ENCODE results near the gene JCHAIN. TPM values are rescaled to one million over a fixed set of nuclear protein-coding genes. Genes with fewer than 3 reads are reported as not detected.

JCHAIN gene
- total RNA-seq, 6 experiments from 2014 or later = 3.9 to 39.7 (median 9.3) TPM

- ATAC-seq (no peak), DNase-seq (no peak)
- Histone ChIP-seq H3K27ac (no peak overlapping the region), H3K9me3 (no peaks in the 10 kb centered on the region), H3K36me3 (no peaks in the 10 kb centered on the region), H3K27me3 (no peaks in the 10 kb centered on the region), H3K4me1 (no peaks in the 10 kb centered on the region), H3K4me3 (no peak overlapping the region)
- intact Hi-C loops (cut with DNase I) = no loop called here
- WGBS (ENCODE audit: insufficient coverage, low coverage, low lambda C conversion rate, missing lambda C conversion rate) = 67% methylated on average over 1 of the region's 1 CpG
- TF ChIP-seq POLR2A (IDR thresholded peaks at IDR 0.05) = no peak
- no peak for TF ChIP-seq CTCF (IDR thresholded peaks at IDR 0.05)
Measured at GRCh38 chr4:70627620-70628019, 38.7 kb downstream of the JCHAIN start.

DNA sequence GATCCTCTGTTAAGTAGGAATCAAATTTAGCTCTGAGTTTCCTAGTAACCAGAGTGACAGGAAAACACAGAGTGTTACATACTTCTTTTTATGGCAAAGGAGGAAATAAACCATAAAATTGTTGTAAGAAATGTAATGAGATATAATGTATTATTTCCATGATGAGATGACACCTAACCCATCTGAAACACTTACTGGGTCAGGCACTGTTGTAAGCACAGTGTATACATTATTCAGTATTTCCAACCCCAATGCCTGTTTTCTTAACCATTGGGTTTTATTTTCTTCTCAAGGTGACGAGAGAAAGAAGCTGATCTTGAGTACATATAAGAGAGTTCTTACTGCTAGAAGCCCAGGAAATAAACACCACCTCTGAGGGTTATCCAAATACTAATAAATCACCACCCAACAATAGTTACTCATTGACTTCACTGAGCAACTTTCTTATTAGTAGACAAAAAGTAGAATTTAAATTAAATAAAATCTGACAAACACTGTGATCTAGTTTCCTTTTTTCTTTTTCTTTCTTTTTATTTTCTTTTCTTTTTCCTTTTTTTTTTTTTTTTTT lies 42.0 kb downstream of the JCHAIN start:
- no peak overlapping the region for H3K4me3 ChIP-seq
- H3K27me3 ChIP-seq = no peaks in the 10 kb centered on the region
- WGBS (ENCODE audit: insufficient coverage, low coverage, low lambda C conversion rate, missing lambda C conversion rate) = 38% methylated on average over 1 of the region's 1 CpG
- H3K9me3 ChIP-seq = no peaks in the 10 kb centered on the region
- no peak overlapping the region for H3K27ac ChIP-seq
- no peaks in the 10 kb centered on the region for H3K36me3 ChIP-seq
- TF ChIP-seq CTCF (IDR thresholded peaks at IDR 0.05) = no peak
- TF ChIP-seq POLR2A (IDR thresholded peaks at IDR 0.05) = no peak
- ATAC-seq = no peak
- no peaks in the 10 kb centered on the region for H3K4me1 ChIP-seq
- no peak for DNase-seq
- intact Hi-C loops (cut with DNase I) = no loop called here

- intact Hi-C loops (cut with DNase I) = no loop called here
- H3K9me3 ChIP-seq = no peaks in the 10 kb centered on the region
- H3K36me3 ChIP-seq = no peaks in the 10 kb centered on the region
- 100% methylated on average over 3 of the region's 3 CpGs for WGBS (ENCODE audit: insufficient coverage, low coverage, low lambda C conversion rate, missing lambda C conversion rate)
- TF ChIP-seq POLR2A (IDR thresholded peaks at IDR 0.05) = no peak
- no peak for TF ChIP-seq CTCF (IDR thresholded peaks at IDR 0.05)
- no peak overlapping the region for H3K4me3 ChIP-seq
- ATAC-seq = no peak
- no peak for DNase-seq
- H3K27me3 ChIP-seq = no peaks in the 10 kb centered on the region
- no peaks in the 10 kb centered on the region for H3K4me1 ChIP-seq
- no peak overlapping the region for H3K27ac ChIP-seq
Measured at GRCh38 chr4:70623323-70623722, 43.0 kb downstream of the JCHAIN start.

DNA sequence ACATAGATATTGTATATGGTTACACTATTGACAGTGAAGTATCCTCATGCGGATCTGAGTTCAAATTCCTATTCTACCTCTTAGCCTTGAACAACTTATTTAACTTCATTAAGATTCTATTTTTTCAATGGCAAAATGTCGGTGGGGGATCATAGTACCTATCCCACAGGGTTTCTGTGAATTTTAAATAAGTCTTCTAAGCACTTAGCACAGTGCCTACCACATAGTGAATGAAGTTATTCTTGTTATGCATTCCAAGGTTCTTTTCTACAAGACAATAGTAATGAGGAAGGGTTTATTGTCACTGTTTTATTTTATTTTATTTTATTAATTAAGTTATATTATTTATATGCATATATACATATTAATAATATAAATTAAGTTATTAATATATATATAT lies 46.5 kb downstream of the JCHAIN start:
- H3K4me1 ChIP-seq = no peaks in the 10 kb centered on the region
- intact Hi-C loops (cut with DNase I) = no loop called here
- WGBS (ENCODE audit: insufficient coverage, low coverage, low lambda C conversion rate, missing lambda C conversion rate) = 97% methylated on average over 2 of the region's 2 CpGs
- no peak for TF ChIP-seq POLR2A (IDR thresholded peaks at IDR 0.05)
- TF ChIP-seq CTCF (IDR thresholded peaks at IDR 0.05) = no peak
- no peak overlapping the region for H3K27ac ChIP-seq
- ATAC-seq = no peak
- H3K27me3 ChIP-seq = no peaks in the 10 kb centered on the region
- no peak overlapping the region for H3K4me3 ChIP-seq
- no peaks in the 10 kb centered on the region for H3K9me3 ChIP-seq
- DNase-seq = no peak
- no peaks in the 10 kb centered on the region for H3K36me3 ChIP-seq

DNA sequence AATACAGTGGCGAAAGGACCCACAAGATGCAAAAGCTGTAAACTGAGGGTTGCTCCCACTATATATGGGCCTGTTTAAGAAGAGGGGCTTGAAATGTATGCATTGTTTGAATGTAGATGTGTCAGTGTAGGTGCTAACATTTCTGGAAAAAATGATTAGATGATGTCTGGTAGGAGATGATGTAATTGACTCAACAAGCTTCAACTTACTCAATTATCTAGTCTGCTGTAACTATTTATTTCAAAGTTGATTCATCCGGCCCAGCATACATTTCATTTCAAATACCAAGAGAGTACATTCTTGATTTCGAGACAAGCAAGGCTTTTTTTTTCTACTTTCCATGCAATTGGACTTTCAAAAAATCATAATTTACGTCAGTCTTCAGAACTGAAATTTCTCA lies 47.0 kb downstream of the JCHAIN start:
- Histone ChIP-seq H3K4me3 (no peak overlapping the region), H3K27me3 (no peaks in the 10 kb centered on the region), H3K4me1 (no peaks in the 10 kb centered on the region), H3K9me3 (no peaks in the 10 kb centered on the region), H3K36me3 (no peaks in the 10 kb centered on the region), H3K27ac (no peak overlapping the region)
- intact Hi-C loops (cut with DNase I) = no loop called here
- ATAC-seq = no peak
- WGBS (ENCODE audit: insufficient coverage, low coverage, low lambda C conversion rate, missing lambda C conversion rate) = 81% methylated on average over 4 of the region's 4 CpGs
- TF ChIP-seq POLR2A (IDR thresholded peaks at IDR 0.05) (no peak), CTCF (IDR thresholded peaks at IDR 0.05) (no peak)
- DNase-seq = no peak

All from right lobe of liver (tissue), 6 donors.